Epithelial cell of esophagus (primary cell): Measurements from ENCODE around the gene PCNT.

Experiments used
- DNase-seq: peaks from one replicate; pipeline ENCODE4 v3.0.0; 2010; ENCODE audit warnings: low read depth
- H3K4me3 ChIP-seq: 2 replicates; pipeline ENCODE4 v1.5.1; 2011; ENCODE audit warnings: mild to moderate bottlenecking, low read length, control low read depth
- CTCF ChIP-seq: IDR thresholded peaks from 2 replicates; pipeline ENCODE4 v1.5.1; 2011; ENCODE audit warnings: low read depth, mild to moderate bottlenecking, low read length, control low read depth, inconsistent platforms; ENCODE audit not compliant: insufficient read depth; ENCODE audit errors: missing control alignments

The PCNT gene

GRCh38 chr21:46356005-46356338, 32.0 kb downstream of the PCNT start:
- no peak for TF ChIP-seq CTCF
- no peak overlapping the region for H3K4me3 ChIP-seq
- DNase-seq: no peak

GRCh38 chr21:46356494-46357334, 32.8 kb downstream of the PCNT start:
- no peak for DNase-seq
- TF ChIP-seq CTCF: no peak
- no peak overlapping the region for H3K4me3 ChIP-seq

GRCh38 chr21:46357335-46357604, 33.3 kb downstream of the PCNT start:
- H3K4me3 ChIP-seq: no peak overlapping the region
- no peak for DNase-seq
- no peak for TF ChIP-seq CTCF

- TF ChIP-seq CTCF: no peak
- no peak for DNase-seq
- no peak overlapping the region for H3K4me3 ChIP-seq
Observed at GRCh38 chr21:46357684-46358425, 33.9 kb downstream of the PCNT start.

GRCh38 chr21:46361176-46361575, 37.2 kb downstream of the PCNT start:
- DNase-seq: no peak
- no peak for TF ChIP-seq CTCF
- H3K4me3 ChIP-seq: no peak overlapping the region

GRCh38 chr21:46361935-46362334, 38.0 kb downstream of the PCNT start:
- no peak for DNase-seq
- no peak for TF ChIP-seq CTCF
- no peak overlapping the region for H3K4me3 ChIP-seq
